Epithelial cell of esophagus (primary cell): ENCODE measurements around the gene MRC1.

Source experiments
- DNase-seq: peaks from one replicate; pipeline ENCODE4 v3.0.0; 2010; ENCODE audit warnings: low read depth
- H3K4me3 ChIP-seq: 2 replicates; pipeline ENCODE4 v1.5.1; 2011; ENCODE audit warnings: mild to moderate bottlenecking, low read length, control low read depth
- TF ChIP-seq, protein P1 (sequence below): IDR thresholded peaks from 2 replicates; pipeline ENCODE4 v1.5.1; 2011; ENCODE audit warnings: low read depth, mild to moderate bottlenecking, low read length, control low read depth, inconsistent platforms; ENCODE audit not compliant: insufficient read depth; ENCODE audit errors: missing control alignments

Gene MRC1

DNA sequence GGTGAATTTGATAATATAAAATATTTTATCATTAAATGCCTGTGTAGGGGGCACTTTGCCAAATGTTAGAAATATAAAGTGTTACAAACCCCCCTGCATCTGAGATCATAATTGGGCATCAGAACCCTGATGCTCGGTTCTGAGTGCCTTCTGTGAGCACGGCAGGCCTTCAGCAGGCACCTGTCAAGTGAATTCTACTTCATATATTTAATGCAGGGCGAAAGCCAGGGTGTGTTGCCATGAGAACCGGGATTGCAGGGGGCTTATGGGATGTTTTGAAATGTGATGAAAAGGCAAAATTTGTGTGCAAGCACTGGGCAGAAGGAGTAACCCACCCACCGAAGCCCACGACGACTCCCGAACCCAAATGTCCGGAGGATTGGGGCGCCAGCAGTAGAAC lies 57.2 kb downstream of the MRC1 start:
- no peak overlapping the region for H3K4me3 ChIP-seq
- TF ChIP-seq, protein P1, sequence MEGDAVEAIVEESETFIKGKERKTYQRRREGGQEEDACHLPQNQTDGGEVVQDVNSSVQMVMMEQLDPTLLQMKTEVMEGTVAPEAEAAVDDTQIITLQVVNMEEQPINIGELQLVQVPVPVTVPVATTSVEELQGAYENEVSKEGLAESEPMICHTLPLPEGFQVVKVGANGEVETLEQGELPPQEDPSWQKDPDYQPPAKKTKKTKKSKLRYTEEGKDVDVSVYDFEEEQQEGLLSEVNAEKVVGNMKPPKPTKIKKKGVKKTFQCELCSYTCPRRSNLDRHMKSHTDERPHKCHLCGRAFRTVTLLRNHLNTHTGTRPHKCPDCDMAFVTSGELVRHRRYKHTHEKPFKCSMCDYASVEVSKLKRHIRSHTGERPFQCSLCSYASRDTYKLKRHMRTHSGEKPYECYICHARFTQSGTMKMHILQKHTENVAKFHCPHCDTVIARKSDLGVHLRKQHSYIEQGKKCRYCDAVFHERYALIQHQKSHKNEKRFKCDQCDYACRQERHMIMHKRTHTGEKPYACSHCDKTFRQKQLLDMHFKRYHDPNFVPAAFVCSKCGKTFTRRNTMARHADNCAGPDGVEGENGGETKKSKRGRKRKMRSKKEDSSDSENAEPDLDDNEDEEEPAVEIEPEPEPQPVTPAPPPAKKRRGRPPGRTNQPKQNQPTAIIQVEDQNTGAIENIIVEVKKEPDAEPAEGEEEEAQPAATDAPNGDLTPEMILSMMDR: no peak

DNA sequence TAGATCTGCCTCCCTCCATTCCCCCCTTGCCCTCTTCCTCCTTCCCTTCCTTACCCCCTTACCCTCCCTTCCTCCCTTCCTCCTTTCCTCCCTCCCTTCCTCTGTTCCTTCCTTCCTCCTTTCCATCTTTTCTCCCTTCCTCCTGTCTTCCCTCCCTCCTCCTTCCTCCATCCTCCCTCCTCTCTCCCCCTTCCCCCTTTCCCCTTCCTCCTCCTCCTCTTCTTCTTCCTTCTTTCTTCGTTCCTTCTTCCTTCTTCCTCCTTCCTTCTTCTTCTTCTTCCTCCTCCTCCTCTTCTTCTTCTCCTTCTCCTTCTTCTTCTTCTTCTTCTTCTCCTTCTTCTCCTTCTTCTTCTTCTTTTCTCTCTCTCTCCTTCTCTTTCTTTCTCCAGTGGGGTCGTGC lies 57.9 kb downstream of the MRC1 start:
- no peak overlapping the region for H3K4me3 ChIP-seq
- DNase-seq: no peak
- TF ChIP-seq, protein P1: no peak

More for the DNA sequence above, 57.2 kb downstream of the MRC1 start:
- DNase-seq: no peak

DNA sequence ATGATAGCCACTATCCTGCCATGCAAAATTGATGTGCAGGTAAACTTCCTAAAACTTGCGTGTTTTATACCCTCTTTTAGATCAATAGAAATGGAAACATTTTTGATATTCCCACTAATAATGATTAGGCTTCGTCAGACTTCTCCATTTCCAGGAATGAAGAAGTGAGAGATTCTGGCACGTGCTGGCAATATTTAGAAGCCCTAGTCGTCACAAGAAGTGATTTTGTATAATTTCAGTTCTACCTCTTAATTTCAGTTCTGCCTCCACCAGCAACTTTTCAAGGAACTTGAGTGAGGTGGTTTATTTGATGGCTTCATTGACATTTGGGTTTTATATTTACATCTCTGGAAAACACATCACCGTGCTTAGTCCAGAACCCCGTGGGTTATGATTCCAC lies 61.9 kb downstream of the MRC1 start:
- no peak for DNase-seq
- no peak overlapping the region for H3K4me3 ChIP-seq
- TF ChIP-seq, protein P1: no peak

DNA sequence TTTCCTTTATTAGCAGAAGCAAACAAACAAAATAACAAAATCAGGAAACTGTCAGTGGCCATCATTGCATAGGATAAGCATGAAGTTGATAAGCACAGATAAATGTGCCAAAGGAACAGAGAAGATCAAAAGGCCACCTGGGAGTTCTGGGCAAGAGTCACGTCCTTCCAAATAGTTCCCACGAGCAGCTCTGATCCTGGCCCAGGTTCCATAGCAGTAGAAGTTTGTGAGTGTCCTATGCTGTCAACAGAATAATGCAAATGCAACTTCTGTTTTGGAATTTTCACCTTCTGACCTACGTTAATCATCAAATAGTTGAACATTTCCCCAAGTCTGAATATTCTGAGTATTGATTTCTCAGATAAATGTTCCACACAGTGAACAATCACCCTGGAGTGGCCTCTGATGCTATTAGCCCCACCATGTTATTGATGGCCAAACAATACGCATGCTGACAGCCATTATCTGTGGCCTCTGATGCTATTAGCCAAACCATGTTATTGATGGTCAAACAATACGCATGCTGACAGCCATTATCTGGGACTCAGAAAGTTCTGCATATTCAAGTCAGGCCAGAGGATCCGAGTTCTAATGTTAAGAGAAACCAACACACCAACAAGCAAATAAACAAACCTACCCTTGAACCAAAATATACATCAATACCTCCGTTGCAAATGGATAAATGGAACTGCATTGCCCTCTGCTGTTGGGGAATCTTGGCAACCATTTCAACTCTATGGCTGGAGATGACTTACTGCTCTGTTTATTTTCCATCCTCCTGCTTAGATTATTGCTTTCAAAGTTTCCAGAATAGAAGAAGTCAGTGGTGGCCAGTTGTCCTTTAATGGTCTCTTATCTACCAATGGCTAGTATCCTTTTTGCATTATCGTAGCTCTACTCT lies 63.3 kb downstream of the MRC1 start:
- TF ChIP-seq, protein P1: peak; percentile 58
- DNase-seq: peak; percentile 50
- no peak overlapping the region for H3K4me3 ChIP-seq

DNA sequence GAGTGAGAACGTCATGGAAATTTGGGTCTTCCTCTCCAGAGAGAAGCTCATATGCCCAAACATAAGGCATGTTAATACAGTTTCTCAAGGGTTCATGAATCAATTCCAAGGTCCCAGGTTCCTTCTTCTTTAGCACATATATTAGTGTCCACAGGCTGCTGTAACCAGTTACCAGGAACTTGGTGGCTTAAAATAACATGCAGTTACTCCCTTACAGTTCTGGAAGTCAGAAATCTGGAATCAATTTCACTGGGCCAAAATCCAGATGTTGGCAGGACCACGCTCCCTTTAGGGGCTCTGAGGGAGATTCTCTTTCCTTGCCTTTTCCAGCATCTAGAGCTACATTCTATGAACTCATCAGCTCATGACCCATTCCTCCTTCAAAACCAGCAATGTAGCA lies 64.8 kb downstream of the MRC1 start:
- DNase-seq: no peak
- TF ChIP-seq, protein P1: no peak
- no peak overlapping the region for H3K4me3 ChIP-seq

DNA sequence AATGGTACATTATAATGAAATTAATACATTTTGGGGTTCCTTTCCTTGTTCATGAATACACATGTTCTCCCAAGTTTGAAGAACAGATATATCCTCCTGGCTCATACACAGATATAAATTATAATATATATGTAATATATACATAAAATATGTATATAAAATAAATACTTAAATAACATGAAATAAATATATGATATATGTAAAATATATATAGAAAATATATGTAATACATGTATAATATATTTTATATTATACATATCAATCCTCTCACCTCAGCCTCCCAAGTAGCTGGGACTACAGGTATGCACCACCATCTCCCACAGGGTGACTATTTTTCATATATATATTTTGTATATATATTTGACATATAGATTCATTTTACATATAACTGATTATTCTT lies 68.0 kb downstream of the MRC1 start:
- TF ChIP-seq, protein P1: no peak
- no peak overlapping the region for H3K4me3 ChIP-seq
- DNase-seq: no peak

DNA sequence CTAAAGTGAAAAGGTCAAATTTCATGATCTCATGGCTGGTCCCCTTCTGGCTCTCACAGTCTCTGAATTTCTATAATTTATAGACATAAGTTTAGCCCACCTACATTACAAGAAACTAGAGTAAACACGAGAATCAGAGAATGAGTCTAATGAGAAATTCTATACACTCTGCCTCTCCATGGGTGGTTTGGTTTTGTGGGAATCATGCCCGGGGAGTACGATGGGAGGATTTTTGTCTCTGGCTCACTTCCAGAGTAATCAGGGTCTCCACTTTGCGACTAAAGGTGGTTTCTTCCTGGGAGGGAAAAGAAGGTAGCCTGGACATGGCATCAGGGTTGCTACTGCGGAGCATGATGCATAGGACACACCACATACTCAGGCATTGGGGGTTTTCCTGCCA lies 69.7 kb downstream of the MRC1 start:
- H3K4me3 ChIP-seq: no peak overlapping the region
- no peak for DNase-seq
- TF ChIP-seq, protein P1: no peak
